NT2/D1 (cell line): ENCODE measurements around the gene NAP1L5.

Experiments
- SUZ12 ChIP-seq: IDR thresholded peaks from 2 replicates; pipeline ENCODE4 v1.6.1; 2011; ENCODE audit not compliant: insufficient read length, insufficient read depth; ENCODE audit errors: extremely low read depth
- YY1 ChIP-seq: IDR thresholded peaks from 2 replicates; pipeline ENCODE4 v1.6.1; 2011; ENCODE audit not compliant: insufficient read length, insufficient read depth
- ZNF274 ChIP-seq: IDR thresholded peaks from 2 replicates; pipeline ENCODE4 v1.6.1; 2011; ENCODE audit warnings: mild to moderate bottlenecking, low read depth, low read length

DNA sequence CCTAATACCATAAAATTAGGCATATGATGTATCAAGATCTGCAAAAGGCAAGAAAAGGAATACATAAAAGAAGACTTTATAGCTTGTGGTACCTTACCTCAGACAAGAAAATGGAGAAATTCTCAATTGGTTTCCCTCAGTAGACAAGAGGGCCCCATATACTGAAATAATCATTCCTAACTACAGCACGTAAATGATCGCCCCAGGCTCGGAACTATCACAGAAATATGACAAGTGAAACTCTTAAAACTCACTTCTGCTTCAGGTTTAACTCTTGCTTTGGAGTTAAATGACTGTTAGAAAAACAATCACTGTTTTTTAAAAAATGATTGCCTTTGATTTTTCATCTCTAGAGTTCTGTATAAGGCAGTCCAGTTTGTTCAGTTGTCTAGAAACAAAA is 38.6 kb upstream of the NAP1L5 start:
- no peak for TF ChIP-seq YY1
- TF ChIP-seq ZNF274 = no peak
- TF ChIP-seq SUZ12 = no peak
